MM.1S (cell line): ENCODE measurements around the gene MAPK8IP2.
A peak's percentile ranks its signal among the peaks of the same experiment; 100 is the strongest.

Experiments
- DNase-seq: peaks from one replicate; pipeline ENCODE4 v3.0.0-alpha.2; 2015
- H2AFZ ChIP-seq: fragments of 300-600 bp; sonication (generic); 2 replicates; pipeline ENCODE4 v1.6.0; 2016; ENCODE audit warnings: antibody characterized with exemption, low read length
- H3F3A ChIP-seq: fragments of 300-600 bp; sonication (generic); 2 replicates; pipeline ENCODE4 v1.6.1; 2016; ENCODE audit warnings: mild to moderate bottlenecking, antibody characterized with exemption, low read length, moderate library complexity, mixed read lengths; ENCODE audit not compliant: insufficient read depth
- H3K27ac ChIP-seq: fragments of 300-600 bp; sonication (generic); 2 replicates; pipeline ENCODE4 v1.5.1; 2016; ENCODE audit warnings: mild to moderate bottlenecking, low read length
- H3K27me3 ChIP-seq: fragments of 300-600 bp; sonication (generic); replicated peaks from 2 replicates; pipeline ENCODE4 v1.6.0; 2016; ENCODE audit warnings: low read length; ENCODE audit not compliant: insufficient read depth
- H3K36me3 ChIP-seq: fragments of 300-600 bp; sonication (generic); replicated peaks from 2 replicates; pipeline ENCODE4 v1.6.1; 2016; ENCODE audit warnings: mild to moderate bottlenecking, low read length, mixed read lengths; ENCODE audit not compliant: insufficient read depth
- H3K4me1 ChIP-seq: fragments of 300-600 bp; sonication (generic); 2 replicates; pipeline ENCODE4 v1.6.1; 2016; ENCODE audit warnings: low read length, mixed read lengths
- H3K4me2 ChIP-seq: fragments of 300-600 bp; sonication (generic); 2 replicates; pipeline ENCODE4 v1.6.0; 2016; ENCODE audit warnings: low read depth, low read length
- H3K4me3 ChIP-seq: fragments of 300-600 bp; sonication (generic); 2 replicates; pipeline ENCODE4 v1.5.1; 2016; ENCODE audit warnings: low read length, mixed read lengths
- H3K79me2 ChIP-seq: fragments of 300-600 bp; sonication (generic); 2 replicates; pipeline ENCODE4 v1.6.1; 2016; ENCODE audit warnings: mixed run types, low read length, mixed read lengths
- H3K9ac ChIP-seq: fragments of 300-600 bp; sonication (generic); 2 replicates; pipeline ENCODE4 v1.6.1; 2016; ENCODE audit warnings: low read length, mixed read lengths
- H3K9me2 ChIP-seq: fragments of 300-600 bp; sonication (generic); replicated peaks from 2 replicates; pipeline ENCODE4 v1.6.1; 2016; ENCODE audit warnings: mild to moderate bottlenecking, low read length, mixed read lengths; ENCODE audit not compliant: insufficient read depth
- H3K9me3 ChIP-seq: fragments of 300-600 bp; sonication (generic); replicated peaks from 2 replicates; pipeline ENCODE4 v1.6.1; 2016; ENCODE audit warnings: mild to moderate bottlenecking, low read length, mixed read lengths; ENCODE audit not compliant: insufficient read depth
- H4K20me1 ChIP-seq: fragments of 300-600 bp; sonication (generic); 2 replicates; pipeline ENCODE4 v1.6.1; 2016; ENCODE audit warnings: mild to moderate bottlenecking, low read length, moderate library complexity, mixed read lengths; ENCODE audit not compliant: insufficient read depth
- CTCF ChIP-seq: fragments of 300-600 bp; sonication (generic); IDR thresholded peaks from 2 replicates; pipeline ENCODE4 v1.5.1; 2016; ENCODE audit warnings: antibody characterized with exemption, low read length, mixed read lengths
- EZH2 ChIP-seq: fragments of 300-600 bp; sonication (generic); optimal IDR thresholded peaks from 2 replicates; pipeline ENCODE3; 2017; ENCODE audit warnings: low read depth, mild to moderate bottlenecking, antibody characterized with exemption, low read length, mixed read lengths
- EZH2phosphoT487 ChIP-seq: fragments of 300-600 bp; sonication (generic); IDR thresholded peaks from 2 replicates; pipeline ENCODE4 v1.6.1; 2018; ENCODE audit warnings: antibody characterized with exemption, low read length

Gene MAPK8IP2

DNA sequence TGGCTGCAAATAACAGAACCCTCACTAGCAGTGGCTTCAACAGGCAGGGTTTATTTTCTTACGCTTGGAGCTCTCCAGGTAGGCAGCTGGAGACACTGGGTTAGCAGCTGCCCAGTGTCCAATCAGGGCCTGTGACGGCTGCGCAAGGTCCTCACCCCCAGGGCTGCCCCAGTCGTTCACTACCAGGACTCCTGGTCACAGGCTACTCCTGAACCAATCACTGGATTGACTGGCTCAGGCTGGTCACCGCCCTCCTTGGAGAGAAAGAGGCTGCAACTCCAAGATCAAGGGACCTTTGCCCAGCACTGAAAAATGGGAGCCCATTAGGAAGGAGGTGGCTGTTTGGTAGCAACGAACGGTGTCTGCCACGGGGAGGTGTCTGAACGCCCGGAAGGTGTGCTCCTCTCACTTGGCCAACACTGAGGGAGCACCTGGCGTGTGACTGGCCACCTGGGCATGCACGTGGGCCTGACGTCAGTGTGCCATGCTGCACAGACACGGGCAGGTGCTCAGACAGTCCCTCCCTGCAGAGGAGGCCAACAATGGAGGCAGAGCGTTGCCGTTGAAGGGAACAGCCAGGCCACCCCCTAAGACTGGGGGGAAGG is 22.2 kb downstream of the MAPK8IP2 start:
- DNase-seq, result peak; percentile 83
- peak overlapping the region; percentile 71; the same call in 1 of the 2 replicates for H3K27ac ChIP-seq

DNA sequence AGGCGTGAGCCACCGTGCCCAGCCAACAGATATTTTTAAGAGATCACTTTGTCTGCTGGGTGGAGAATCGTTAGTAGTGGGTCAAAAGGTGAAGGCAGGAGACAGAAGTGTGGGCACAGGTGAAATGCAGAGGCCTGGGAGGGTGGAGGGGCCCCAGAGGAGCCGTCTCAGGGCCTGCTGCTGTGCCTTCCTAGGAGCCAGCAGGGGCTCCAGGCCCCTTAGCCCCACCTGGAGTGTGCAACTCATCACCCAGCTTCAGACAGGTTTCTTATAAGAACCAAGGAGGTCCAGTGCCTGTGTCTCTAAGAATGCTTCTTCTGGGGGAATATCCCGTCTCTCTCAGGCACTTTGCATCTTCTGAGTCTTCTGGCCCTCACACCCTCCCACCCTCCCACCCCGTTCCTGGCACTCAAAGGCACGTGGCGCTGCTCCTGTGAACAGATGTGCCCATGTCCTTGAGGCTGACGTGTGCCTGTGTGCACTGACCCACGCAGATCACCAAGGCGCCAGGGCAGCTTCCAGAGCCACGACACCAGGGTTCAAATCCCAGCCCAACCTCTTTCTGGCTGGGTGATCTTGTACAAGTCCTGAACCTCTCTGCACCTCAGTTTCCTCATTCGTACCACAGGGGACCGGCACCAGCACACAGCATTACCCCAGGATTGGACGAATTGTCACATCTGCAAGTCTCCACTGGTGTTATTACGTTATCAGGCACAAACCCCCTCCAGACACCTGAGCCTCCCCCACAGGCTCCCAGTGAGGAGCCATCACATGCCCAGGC is 23.9 kb downstream of the MAPK8IP2 start:
- Histone ChIP-seq H3K4me1 (peaks cover 32% of the 10 kb centered on the region), H3K9ac (no peak overlapping the region), H3K4me2 (no peak overlapping the region), H4K20me1 (no peaks in the 10 kb centered on the region), H3K9me3 (no peaks in the 10 kb centered on the region), H3K36me3 (no peaks in the 10 kb centered on the region), H3K4me3 (no peak overlapping the region), H3K9me2 (no peaks in the 10 kb centered on the region), H3K79me2 (peaks cover 15% of the 10 kb centered on the region), H3K27me3 (no peaks in the 10 kb centered on the region), H3K27ac (no peak overlapping the region), H3F3A (peaks cover 18% of the 10 kb centered on the region), H2AFZ (no peak overlapping the region)
- TF ChIP-seq EZH2, result no peak
- DNase-seq, result no peak

More for the DNA sequence above, 22.2 kb downstream of the MAPK8IP2 start:
- TF ChIP-seq EZH2 (no peak), CTCF (peak; percentile 14; the same call in 1 of the 2 replicates), EZH2phosphoT487 (no peak)
- Histone ChIP-seq H3K4me1 (peaks cover 29% of the 10 kb centered on the region), H3F3A (peaks cover 18% of the 10 kb centered on the region), H4K20me1 (no peaks in the 10 kb centered on the region), H3K79me2 (peaks cover 14% of the 10 kb centered on the region), H2AFZ (peak overlapping the region; percentile 10; the same call in 1 of the 2 replicates), H3K36me3 (no peaks in the 10 kb centered on the region), H3K4me2 (peak overlapping the region; percentile 96; the same call in 1 of the 2 replicates), H3K9me3 (no peaks in the 10 kb centered on the region), H3K9me2 (no peaks in the 10 kb centered on the region), H3K27me3 (no peaks in the 10 kb centered on the region), H3K4me3 (peak overlapping the region; percentile 11; the same call in 1 of the 2 replicates), H3K9ac (peak overlapping the region; percentile 37; the same call in 1 of the 2 replicates)

GRCh38 chr22:50625131-50625567 is 24.6 kb downstream of the MAPK8IP2 start:
- H3K27ac ChIP-seq, result no peak overlapping the region

More at GRCh38 chr22:50625131-50625567, 24.6 kb downstream of the MAPK8IP2 start:
- no peak overlapping the region for H3K4me3 ChIP-seq
- TF ChIP-seq EZH2phosphoT487, result no peak
- TF ChIP-seq CTCF, result no peak
- TF ChIP-seq EZH2, result no peak
- H3K9ac ChIP-seq, result no peak overlapping the region
- no peak overlapping the region for H3K4me2 ChIP-seq
- H3K9me3 ChIP-seq, result no peaks in the 10 kb centered on the region
- no peaks in the 10 kb centered on the region for H3K9me2 ChIP-seq
- peaks cover 27% of the 10 kb centered on the region for H3K4me1 ChIP-seq
- H3K27me3 ChIP-seq, result no peaks in the 10 kb centered on the region
- H3K79me2 ChIP-seq, result peaks cover 15% of the 10 kb centered on the region
- peaks cover 18% of the 10 kb centered on the region for H3F3A ChIP-seq
- no peak for DNase-seq
- H2AFZ ChIP-seq, result no peak overlapping the region
- no peaks in the 10 kb centered on the region for H3K36me3 ChIP-seq
- no peaks in the 10 kb centered on the region for H4K20me1 ChIP-seq
